ENCODE results near the gene PLAAT2.

The PLAAT2 gene

GRCh38 chr11:63518548-63518947, 44.6 kb downstream of the PLAAT2 start:
- no peak for DNase-seq (ENCODE audit: low read depth, low spot score)

GRCh38 chr11:63517156-63517555, 46.0 kb downstream of the PLAAT2 start:
- DNase-seq (ENCODE audit: low read depth, low spot score), result no peak

GRCh38 chr11:63516109-63516508, 47.1 kb downstream of the PLAAT2 start:
- DNase-seq (ENCODE audit: low read depth, low spot score), result no peak

GRCh38 chr11:63512816-63513215, 50.4 kb downstream of the PLAAT2 start:
- DNase-seq (ENCODE audit: low read depth, low spot score), result no peak

GRCh38 chr11:63511048-63511748, 52.0 kb downstream of the PLAAT2 start:
- no peak for DNase-seq (ENCODE audit: low read depth, low spot score)

- DNase-seq (ENCODE audit: low read depth, low spot score), result no peak
These were observed 52.7 kb downstream of the PLAAT2 start for GRCh38 chr11:63510360-63511047.

- no peak for DNase-seq (ENCODE audit: low read depth, low spot score)
These were observed 54.4 kb downstream of the PLAAT2 start for GRCh38 chr11:63508745-63509144.

- DNase-seq (ENCODE audit: low read depth, low spot score), result no peak
These were observed 55.2 kb downstream of the PLAAT2 start for GRCh38 chr11:63508009-63508408.

GRCh38 chr11:63507511-63507910, 55.7 kb downstream of the PLAAT2 start:
- no peak for DNase-seq (ENCODE audit: low read depth, low spot score)

- DNase-seq (ENCODE audit: low read depth, low spot score), result no peak
These were observed 56.3 kb downstream of the PLAAT2 start for GRCh38 chr11:63506876-63507275.

GRCh38 chr11:63505857-63506528, 57.2 kb downstream of the PLAAT2 start, which contains the start of gene LGALS12:
Gene LGALS12, plus strand, starts transcription at chr11:63506084. Its CDS starts 375 bp downstream, at chr11:63506459.
- DNase-seq (ENCODE audit: low read depth, low spot score), result no peak

- no peak for DNase-seq (ENCODE audit: low read depth, low spot score)
These were observed 58.1 kb downstream of the PLAAT2 start for GRCh38 chr11:63504933-63505586.

- no peak for DNase-seq (ENCODE audit: low read depth, low spot score)
These were observed 59.1 kb downstream of the PLAAT2 start for GRCh38 chr11:63504054-63504453.

- no peak for DNase-seq (ENCODE audit: low read depth, low spot score)
These were observed 59.7 kb downstream of the PLAAT2 start for GRCh38 chr11:63503492-63503891.
